H4 (cell line): ENCODE measurements around the gene E4F1. TPM values are rescaled to one million over a fixed set of nuclear protein-coding genes. Genes with fewer than 3 reads are reported as not detected.
A peak's percentile ranks its signal among the peaks of the same experiment; 100 is the strongest.

Experiments used
- DNase-seq: peaks from one replicate; pipeline ENCODE4 v3.0.0-alpha.2; 2015; ENCODE audit warnings: low spot score
- total RNA-seq: library from RNA; depleted of rRNA; stranded (reverse); fragments of >200 nt; shearing (Covaris generic); gene quantifications from 2 replicates; pipeline ENCODE4 v1.2.3, GENCODE V29; 2014; rRNA removed

Gene E4F1
- 8.0 and 9.5 TPM in 2 replicates for total RNA-seq

- DNase-seq = peak; percentile 99
These were observed at the start of gene E4F1 for GRCh38 chr16:2223221-2223941. Gene E4F1, plus strand, starts transcription at chr16:2223591. Its CDS starts 23 bp downstream, at chr16:2223614.

- DNase-seq = no peak
These were observed 49.5 kb upstream of the E4F1 start for GRCh38 chr16:2173916-2174315.

GRCh38 chr16:2174396-2175131, 48.8 kb upstream of the E4F1 start:
- DNase-seq = no peak

- DNase-seq = no peak
These were observed 47.9 kb upstream of the E4F1 start for GRCh38 chr16:2175454-2175853.

GRCh38 chr16:2176047-2176446, 47.3 kb upstream of the E4F1 start:
- no peak for DNase-seq

GRCh38 chr16:2177101-2177500, 46.3 kb upstream of the E4F1 start:
- no peak for DNase-seq

GRCh38 chr16:2177561-2177960, 45.8 kb upstream of the E4F1 start:
- no peak for DNase-seq

GRCh38 chr16:2178321-2179106, 44.9 kb upstream of the E4F1 start:
- no peak for DNase-seq

GRCh38 chr16:2179107-2179501, 44.3 kb upstream of the E4F1 start:
- DNase-seq = no peak

GRCh38 chr16:2179576-2179975, 43.8 kb upstream of the E4F1 start:
- DNase-seq = no peak

GRCh38 chr16:2180461-2180860, 42.9 kb upstream of the E4F1 start:
- DNase-seq = no peak

- DNase-seq = no peak
These were observed 42.1 kb upstream of the E4F1 start for GRCh38 chr16:2180962-2181923.

- no peak for DNase-seq
These were observed 41.4 kb upstream of the E4F1 start for GRCh38 chr16:2181952-2182351.

GRCh38 chr16:2183671-2184070, 39.7 kb upstream of the E4F1 start:
- no peak for DNase-seq

GRCh38 chr16:2184346-2184745, 39.0 kb upstream of the E4F1 start:
- no peak for DNase-seq

GRCh38 chr16:2184962-2185361, 38.4 kb upstream of the E4F1 start:
- DNase-seq = no peak

- DNase-seq = no peak
These were observed 37.3 kb upstream of the E4F1 start for GRCh38 chr16:2186064-2186463.

- DNase-seq = no peak
These were observed 36.9 kb upstream of the E4F1 start for GRCh38 chr16:2186505-2186904.

GRCh38 chr16:2187212-2187611, 36.2 kb upstream of the E4F1 start:
- no peak for DNase-seq

GRCh38 chr16:2188395-2188794, 35.0 kb upstream of the E4F1 start:
- no peak for DNase-seq

- no peak for DNase-seq
These were observed 34.0 kb upstream of the E4F1 start for GRCh38 chr16:2189252-2189893.
